HS-27A (cell line): ENCODE data around the gene CELF2.

Source experiments
- DNase-seq: peaks from one replicate; pipeline ENCODE4 v3.0.0-alpha.2; 2012; ENCODE audit warnings: low read depth, missing footprints

The CELF2 gene

DNA sequence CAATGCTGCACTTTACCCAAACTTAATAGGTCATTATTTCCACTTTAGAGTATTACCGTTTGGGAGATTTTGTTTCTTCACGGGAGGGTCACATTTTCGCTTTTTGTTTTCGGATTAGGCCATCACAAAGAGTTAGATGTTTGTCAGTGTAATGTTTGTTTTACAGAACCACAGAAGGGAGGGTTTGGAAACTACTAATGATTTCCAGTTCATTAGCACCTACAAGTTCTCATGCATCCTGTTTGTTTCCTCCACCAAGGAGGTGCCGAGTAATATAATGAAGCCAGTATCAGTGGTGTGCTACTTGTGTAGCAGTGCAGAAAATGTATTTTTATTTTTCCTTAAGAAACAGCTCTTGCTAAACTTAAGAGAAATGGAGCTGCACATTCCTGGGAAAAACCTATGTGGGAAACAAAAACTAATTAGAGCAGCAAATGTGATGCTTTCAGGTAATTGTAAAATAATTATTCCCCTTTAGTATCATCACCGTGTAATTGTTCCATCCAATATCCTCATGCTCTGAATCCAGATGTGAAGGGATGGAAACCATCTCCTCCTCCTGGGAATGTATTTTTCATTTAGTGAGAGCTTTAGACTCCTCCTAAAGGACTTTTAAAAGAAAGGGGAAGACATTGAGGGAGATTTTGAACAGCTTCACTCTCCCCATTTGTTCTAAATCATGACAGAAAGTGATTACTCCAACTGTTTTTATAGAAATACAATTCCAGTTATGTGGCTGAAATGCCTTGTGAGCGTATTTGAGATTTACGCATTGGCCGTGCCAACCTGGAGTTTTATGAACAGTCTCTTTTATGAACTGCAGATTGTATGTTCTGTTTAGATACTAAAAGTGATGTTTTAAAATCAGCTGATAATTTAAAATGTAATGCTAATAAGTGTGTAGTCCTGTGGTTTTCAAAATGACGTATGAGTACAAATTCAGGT, 5.6 kb downstream of the CELF2 start:
- DNase-seq: no peak

GRCh38 chr10:11024596-11024995, 6.9 kb downstream of the CELF2 start:
- DNase-seq: no peak

- DNase-seq: no peak
These were observed 8.3 kb downstream of the CELF2 start for GRCh38 chr10:11025978-11026377.

DNA sequence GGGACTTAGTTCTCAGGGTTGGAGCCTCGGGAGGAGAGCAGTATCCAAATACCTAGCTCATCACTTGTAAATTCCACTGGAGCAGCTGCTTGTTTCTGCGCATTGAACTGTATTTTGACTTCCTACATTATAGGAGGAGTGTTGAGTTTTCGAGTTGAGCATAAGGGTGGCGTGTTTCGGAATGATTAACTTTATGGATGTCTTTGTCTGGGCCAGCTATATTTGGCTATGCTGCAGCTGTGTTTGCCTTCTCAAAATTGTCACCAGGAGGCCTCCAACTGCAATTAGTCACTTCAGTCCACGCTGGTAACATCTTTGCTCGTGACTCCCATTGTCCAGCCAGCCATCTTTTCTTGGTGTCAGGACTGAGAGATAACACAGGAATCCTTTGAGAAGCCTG, 9.1 kb downstream of the CELF2 start:
- no peak for DNase-seq

- DNase-seq: no peak
These were observed 17.1 kb downstream of the CELF2 start for GRCh38 chr10:11034762-11035161.

- peak; percentile 11 for DNase-seq
These were observed 17.8 kb downstream of the CELF2 start for GRCh38 chr10:11035301-11035991.

- DNase-seq: peak; percentile 20
These were observed 18.8 kb downstream of the CELF2 start for GRCh38 chr10:11036424-11037011.

DNA sequence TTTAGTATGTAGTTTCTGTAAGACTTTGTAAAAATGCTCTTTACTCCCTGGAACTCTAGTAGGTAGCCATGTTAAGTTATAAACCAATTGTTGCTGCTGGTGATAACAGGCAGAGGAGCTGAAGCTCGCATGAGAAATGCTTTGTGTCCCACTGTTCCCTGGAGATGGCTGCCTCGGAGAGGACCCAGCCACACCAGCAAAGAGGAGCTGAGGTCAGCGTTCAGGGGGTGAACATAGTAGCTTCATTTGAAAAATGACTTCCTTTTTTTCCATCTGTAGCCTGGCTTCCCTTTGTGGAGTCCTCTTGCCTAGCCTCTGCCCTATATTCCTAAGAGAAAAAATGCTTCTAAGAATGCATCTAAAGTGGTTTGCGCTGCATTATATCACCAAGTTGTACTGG, 20.3 kb downstream of the CELF2 start:
- no peak for DNase-seq

DNA sequence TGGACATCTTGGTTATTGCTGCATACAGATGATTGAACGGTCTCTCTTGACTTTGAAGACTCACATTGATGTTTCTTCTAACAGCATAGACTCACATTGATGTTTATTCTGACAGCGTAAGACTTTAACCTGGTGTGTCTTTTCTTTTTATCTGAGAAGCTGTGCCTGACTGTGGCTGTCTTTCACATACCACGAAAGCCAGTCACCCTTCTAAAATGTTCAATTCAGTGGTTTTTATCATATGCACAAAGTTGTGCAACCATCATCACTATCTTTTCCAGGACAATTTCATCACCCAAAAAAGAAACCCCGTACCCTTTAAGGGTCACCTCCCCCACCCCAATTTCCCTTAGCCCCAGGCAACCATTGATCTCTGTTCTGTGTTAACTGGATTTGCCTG, 24.7 kb downstream of the CELF2 start:
- DNase-seq: no peak

GRCh38 chr10:11043039-11043438, 25.4 kb downstream of the CELF2 start:
- no peak for DNase-seq

DNA sequence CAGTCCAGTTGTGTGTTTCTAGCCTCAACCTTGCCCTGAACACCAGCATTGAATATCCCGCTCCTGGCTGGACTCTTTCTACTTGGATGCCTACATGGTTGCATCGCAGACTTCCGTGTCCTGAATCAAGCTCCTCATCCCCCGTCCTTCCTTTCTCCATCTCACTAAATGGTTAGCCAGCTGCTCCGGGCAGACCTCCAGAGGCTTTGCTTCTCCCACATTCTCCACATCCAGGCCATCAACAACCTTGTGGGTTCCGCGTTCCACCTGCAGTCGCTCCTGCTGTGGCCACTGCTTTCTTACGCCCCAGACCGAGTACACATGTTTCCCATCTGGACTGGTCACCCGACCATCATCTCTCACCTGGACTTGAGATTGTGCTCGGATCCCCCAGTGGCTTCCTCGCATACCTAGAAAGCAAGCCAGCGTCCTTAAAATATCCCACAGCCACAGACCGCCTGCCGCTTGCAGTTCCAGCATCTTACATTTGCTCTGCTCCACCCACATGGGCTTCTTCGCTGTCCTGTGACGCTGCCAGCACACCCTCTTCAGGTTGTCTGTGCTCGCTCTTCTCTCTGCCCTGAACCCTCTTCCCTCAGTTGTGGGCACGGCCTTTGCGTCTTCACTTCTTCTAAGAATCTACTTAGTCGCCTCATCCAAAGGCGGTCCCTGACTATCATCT, 25.9 kb downstream of the CELF2 start:
- DNase-seq: no peak

DNA sequence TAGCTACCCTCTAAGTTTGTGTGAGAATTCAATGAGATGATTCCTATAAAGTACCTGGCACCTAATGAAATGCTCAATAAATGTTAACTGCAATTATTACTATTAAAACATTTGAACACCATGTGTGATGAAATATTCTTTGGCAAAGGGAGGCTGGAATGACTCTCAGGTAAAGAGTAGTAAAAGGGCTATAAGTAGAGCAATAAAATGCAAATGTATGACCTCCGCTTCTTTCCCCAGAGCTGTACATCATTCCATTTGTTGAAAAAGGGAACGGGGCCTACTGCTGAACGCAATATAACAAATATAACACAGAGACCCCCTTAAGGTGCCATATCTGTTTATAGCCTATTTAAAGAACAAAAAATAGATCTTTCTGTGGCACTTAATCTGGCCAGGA, 27.8 kb downstream of the CELF2 start:
- DNase-seq: no peak

- DNase-seq: no peak
These were observed 28.5 kb downstream of the CELF2 start for GRCh38 chr10:11045995-11046775.

DNA sequence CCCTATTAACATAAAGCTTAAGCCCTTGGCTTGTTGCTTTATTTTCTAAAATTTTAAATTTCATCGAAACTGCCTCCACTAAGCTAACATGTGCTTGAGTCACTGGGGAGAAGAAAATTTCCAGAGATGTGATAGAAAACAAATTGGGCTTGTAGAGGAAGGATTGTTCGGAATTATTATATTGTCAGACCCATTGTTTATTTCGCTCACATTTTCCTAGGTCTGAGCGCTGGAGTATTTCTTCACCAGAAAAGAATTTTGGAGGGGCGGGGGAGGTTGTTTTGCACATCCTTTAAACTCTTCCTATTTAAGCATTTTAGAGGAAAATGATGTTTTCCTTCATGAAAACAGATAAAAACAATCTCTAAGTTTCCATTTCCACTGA, 29.1 kb downstream of the CELF2 start:
- no peak for DNase-seq

GRCh38 chr10:11048707-11049278, 31.1 kb downstream of the CELF2 start:
- DNase-seq: no peak

DNA sequence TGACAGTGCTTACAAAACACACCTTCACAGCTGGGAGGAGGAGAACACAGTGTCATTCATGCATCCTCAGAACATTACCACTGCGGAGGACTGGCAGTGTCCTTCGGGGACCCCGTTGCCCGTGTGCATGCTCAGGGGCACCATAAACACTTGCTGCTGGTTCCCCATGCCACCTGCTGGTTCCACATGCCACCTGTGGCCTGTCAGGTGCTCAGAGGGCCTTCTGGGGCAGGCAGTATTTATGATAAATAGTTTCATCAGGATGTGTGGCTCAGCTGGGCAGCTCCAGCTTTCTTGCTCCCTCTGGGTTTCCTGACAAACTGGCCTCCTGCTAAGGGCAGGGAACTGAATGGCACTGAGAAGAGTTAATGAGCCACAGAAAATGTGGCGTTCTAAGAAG, 32.1 kb downstream of the CELF2 start:
- no peak for DNase-seq

GRCh38 chr10:11050301-11051287, 32.9 kb downstream of the CELF2 start:
- no peak for DNase-seq

GRCh38 chr10:11057018-11057417, 39.3 kb downstream of the CELF2 start:
- no peak for DNase-seq

GRCh38 chr10:11057448-11057847, 39.8 kb downstream of the CELF2 start:
- no peak for DNase-seq

- DNase-seq: no peak
These were observed 40.3 kb downstream of the CELF2 start for GRCh38 chr10:11057994-11058393.
